Panc1 (cell line): ENCODE results near the gene FA2H.

ENCODE experiments used
- CTCF ChIP-seq: fragments of 450-650 bp; IDR thresholded peaks from 2 replicates; pipeline ENCODE4 v1.5.1; 2017; ENCODE audit warnings: mild to moderate bottlenecking
- POLR2AphosphoS5 ChIP-seq: IDR thresholded peaks from 2 replicates; pipeline ENCODE4 v1.6.1; 2012; ENCODE audit warnings: mild to moderate bottlenecking, low read depth, low read length, moderate library complexity
- REST ChIP-seq, 2 experiments: IDR thresholded peaks; 2 replicates each; pipeline ENCODE4 v1.6.1; 2011 to 2012; ENCODE audit warnings: low read depth in 2 of 2, control low read depth in 1 of 2, low read length in 1 of 2, mild to moderate bottlenecking in 1 of 2, moderate library complexity in 1 of 2; ENCODE audit not compliant: insufficient read depth in 1 of 2
- SIN3A ChIP-seq: IDR thresholded peaks from 2 replicates; pipeline ENCODE4 v1.6.1; 2012; ENCODE audit warnings: low read depth, mild to moderate bottlenecking, low read length, moderate library complexity, borderline replicate concordance; ENCODE audit not compliant: insufficient read depth
- TCF7L2 ChIP-seq: IDR thresholded peaks from 2 replicates; pipeline ENCODE4 v1.6.1; 2011; ENCODE audit warnings: mild to moderate bottlenecking, low read depth, low read length, inconsistent platforms

GRCh38 chr16:74735554-74735953 lies 39.1 kb downstream of the FA2H start:
- TF ChIP-seq CTCF (no peak), POLR2AphosphoS5 (no peak), TCF7L2 (no peak), SIN3A (no peak), REST (IDR thresholded peaks at IDR 0.05; ENCODE audit: insufficient read depth in 1 of 2, low read depth in 2 of 2, low read length in 1 of 2) (no peak)
